Cortex of kidney (tissue), 1 donor: ENCODE data around the gene EXOC2.
"Not testable (repeated sequence)": the region's sequence is repeated elsewhere in the genome, so short reads cannot be mapped to it uniquely, and the experiment has no call there.

Experiments used
- DNase-seq: peaks from one replicate; lab custom pipeline; 2025; lab: John Stamatoyannopoulos, UW

EXOC2 gene

GRCh38 chr6:680666-681340 lies 12.1 kb downstream of the EXOC2 start:
- no peak for DNase-seq

- DNase-seq = no peak
Observed at GRCh38 chr6:680251-680650, 12.7 kb downstream of the EXOC2 start.

- no peak for DNase-seq
Observed at GRCh38 chr6:679282-679681, 13.7 kb downstream of the EXOC2 start.

GRCh38 chr6:678520-678919 lies 14.4 kb downstream of the EXOC2 start:
- DNase-seq = no peak

GRCh38 chr6:677919-678318 lies 15.0 kb downstream of the EXOC2 start:
- DNase-seq = no peak

GRCh38 chr6:674956-675355 lies 18.0 kb downstream of the EXOC2 start:
- DNase-seq = no peak

GRCh38 chr6:674406-674805 lies 18.5 kb downstream of the EXOC2 start:
- DNase-seq = no peak

GRCh38 chr6:667253-667927 lies 25.5 kb downstream of the EXOC2 start:
- no peak for DNase-seq

GRCh38 chr6:665403-666267 lies 27.3 kb downstream of the EXOC2 start:
- no peak for DNase-seq

GRCh38 chr6:663788-664187 lies 29.2 kb downstream of the EXOC2 start:
- not testable (repeated sequence) for DNase-seq

GRCh38 chr6:659716-660581 lies 33.0 kb downstream of the EXOC2 start:
- DNase-seq = no peak

- no peak for DNase-seq
Observed at GRCh38 chr6:658244-658643, 34.7 kb downstream of the EXOC2 start.

GRCh38 chr6:657743-658142 lies 35.2 kb downstream of the EXOC2 start:
- no peak for DNase-seq

- no peak for DNase-seq
Observed at GRCh38 chr6:656460-657252, 36.3 kb downstream of the EXOC2 start, which contains the start of gene HUS1B. HUS1B (minus strand) TSS chr6:657100; CDS start chr6:656944, 156 bp downstream.

GRCh38 chr6:654136-654535 lies 38.8 kb downstream of the EXOC2 start:
- DNase-seq = no peak

- no peak for DNase-seq
Observed at GRCh38 chr6:652865-653264, 40.1 kb downstream of the EXOC2 start.

GRCh38 chr6:650098-650497 lies 42.8 kb downstream of the EXOC2 start:
- no peak for DNase-seq

GRCh38 chr6:642805-643204 lies 50.1 kb downstream of the EXOC2 start:
- DNase-seq = no peak

GRCh38 chr6:641225-641985 lies 51.5 kb downstream of the EXOC2 start:
- DNase-seq = no peak

- no peak for DNase-seq
Observed at GRCh38 chr6:636488-636887, 56.5 kb downstream of the EXOC2 start.
